Middle frontal gyrus (tissue), 1 donor: ENCODE data around the gene NCF2.
"Not testable (repeated sequence)": the region's sequence is repeated elsewhere in the genome, so short reads cannot be mapped to it uniquely, and the experiment has no call there.

ENCODE experiments used
- DNase-seq: peaks from one replicate; pipeline ENCODE4 v3.0.0-alpha.2; 2015; ENCODE audit warnings: low spot score; ENCODE audit errors: extremely low spot score

The NCF2 gene, protein sequence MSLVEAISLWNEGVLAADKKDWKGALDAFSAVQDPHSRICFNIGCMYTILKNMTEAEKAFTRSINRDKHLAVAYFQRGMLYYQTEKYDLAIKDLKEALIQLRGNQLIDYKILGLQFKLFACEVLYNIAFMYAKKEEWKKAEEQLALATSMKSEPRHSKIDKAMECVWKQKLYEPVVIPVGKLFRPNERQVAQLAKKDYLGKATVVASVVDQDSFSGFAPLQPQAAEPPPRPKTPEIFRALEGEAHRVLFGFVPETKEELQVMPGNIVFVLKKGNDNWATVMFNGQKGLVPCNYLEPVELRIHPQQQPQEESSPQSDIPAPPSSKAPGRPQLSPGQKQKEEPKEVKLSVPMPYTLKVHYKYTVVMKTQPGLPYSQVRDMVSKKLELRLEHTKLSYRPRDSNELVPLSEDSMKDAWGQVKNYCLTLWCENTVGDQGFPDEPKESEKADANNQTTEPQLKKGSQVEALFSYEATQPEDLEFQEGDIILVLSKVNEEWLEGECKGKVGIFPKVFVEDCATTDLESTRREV

DNA sequence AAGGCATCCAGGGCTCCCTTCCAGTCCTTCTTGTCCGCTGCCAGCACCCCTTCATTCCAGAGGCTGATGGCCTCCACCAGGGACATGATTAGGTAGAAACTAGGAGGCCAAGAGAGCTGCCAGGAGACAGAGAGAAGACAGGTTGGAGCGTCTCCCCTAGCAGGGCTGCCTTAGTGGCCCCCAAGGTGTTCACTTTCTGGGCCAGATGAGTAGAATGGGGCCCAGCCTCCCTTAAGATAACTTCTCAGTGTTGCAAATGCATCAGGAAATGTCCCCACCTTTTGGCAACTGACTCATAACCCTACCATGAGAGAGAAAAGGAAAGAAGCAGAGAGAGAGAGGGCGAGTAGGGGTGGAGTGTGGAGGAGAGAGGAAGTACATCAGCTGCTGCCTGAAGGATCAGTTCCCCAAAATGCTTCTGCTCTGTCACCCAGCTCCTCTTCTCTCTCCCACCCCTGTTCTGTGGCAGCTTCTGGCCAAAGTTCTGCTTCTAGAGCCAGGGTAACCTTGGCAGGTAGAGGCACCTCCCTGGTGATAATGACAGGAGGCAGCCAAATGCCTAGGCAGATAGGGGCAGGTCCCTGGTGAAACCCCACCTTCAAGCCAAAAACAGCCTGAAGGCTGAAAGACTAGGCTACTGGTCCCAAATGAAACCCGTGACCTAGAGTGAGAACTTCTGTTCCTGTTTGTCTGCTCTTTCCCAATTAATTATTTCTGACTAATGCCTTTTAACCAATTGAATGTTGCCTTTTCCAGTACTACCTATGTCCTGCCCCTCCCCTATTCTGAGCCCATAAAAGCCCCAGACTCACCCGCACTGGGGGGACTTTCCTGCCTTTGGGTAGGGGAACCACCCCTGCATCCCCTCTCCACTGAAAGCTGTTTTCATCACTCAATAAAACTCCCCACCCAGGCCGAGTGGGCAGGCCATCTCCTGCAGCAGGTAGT is at the start of gene NCF2:
NCF2 (minus strand) TSS at position 216 of the 948 bp plus-strand sequence; CDS start at position 86, 130 bp downstream.
- DNase-seq, result no peak

DNA sequence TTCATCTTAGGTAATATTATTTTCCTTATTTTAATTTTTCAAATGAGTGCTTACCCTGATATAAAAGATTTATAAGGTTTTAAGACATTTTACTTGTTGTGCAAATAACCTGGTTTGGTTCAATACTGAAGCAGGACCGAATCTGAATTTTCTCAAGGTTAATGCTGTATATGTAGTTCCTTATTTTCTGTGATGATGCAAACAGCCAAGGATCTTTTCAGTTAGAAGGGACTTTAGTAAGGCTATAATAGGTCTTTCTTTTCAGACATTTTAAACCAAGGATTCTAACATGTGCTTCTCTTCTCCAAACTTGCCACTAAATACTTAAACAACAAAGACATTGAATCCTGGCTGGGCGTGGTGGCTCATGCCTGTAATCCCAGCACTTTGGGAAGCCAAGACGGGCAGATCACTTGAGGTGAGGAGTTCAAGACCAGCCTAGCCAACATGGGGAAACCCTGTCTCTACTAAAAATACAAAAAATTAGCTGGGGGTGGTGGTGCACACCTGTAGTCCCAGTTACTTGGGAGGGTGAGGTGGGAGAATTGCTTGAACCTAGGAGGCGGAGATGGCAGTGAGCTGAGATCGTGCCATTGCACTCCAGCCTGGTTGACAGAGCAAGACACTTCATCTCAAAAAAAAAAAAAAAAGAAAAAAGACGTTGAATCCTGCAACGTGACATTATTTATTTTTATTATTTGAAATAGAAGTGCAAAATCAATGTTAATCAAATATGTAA is 48.6 kb upstream of the NCF2 start:
- DNase-seq, result no peak

DNA sequence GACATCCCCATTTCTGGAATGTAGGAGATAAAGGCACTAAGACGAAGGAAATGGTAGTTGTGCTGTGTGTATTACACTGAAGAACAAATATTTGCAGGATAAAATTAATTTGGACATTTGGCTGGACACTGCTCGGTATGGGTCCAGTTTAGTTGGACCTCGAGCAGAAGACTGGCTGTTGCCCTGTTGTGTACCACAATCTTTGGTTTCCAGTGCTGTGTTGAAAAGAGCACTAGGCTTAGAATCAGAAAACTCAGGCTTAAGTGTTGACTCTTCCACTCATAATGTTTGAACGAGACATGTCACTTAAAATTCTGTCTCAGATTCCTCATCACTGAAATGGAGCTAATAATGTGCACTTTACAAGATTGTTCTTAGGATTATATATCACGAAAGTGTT is 46.5 kb upstream of the NCF2 start:
- DNase-seq, result no peak

DNA sequence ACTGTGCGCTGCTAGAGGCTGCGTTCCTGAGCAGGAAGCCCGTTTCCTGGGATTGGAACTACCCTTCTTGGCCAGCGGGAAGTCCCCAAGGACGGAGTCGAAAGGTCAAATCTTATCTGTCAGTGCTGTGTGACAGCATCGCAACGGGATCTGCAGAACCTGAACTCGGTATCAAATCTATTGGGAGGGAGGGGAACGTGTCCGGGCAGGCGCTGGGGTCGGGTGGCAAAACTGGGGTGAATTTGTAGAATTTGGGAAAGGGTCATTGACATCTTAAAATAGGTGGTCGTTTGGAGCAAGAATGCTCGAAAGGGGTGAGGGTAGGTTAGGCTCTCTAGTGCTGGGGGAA is 46.0 kb upstream of the NCF2 start:
- DNase-seq, result no peak

DNA sequence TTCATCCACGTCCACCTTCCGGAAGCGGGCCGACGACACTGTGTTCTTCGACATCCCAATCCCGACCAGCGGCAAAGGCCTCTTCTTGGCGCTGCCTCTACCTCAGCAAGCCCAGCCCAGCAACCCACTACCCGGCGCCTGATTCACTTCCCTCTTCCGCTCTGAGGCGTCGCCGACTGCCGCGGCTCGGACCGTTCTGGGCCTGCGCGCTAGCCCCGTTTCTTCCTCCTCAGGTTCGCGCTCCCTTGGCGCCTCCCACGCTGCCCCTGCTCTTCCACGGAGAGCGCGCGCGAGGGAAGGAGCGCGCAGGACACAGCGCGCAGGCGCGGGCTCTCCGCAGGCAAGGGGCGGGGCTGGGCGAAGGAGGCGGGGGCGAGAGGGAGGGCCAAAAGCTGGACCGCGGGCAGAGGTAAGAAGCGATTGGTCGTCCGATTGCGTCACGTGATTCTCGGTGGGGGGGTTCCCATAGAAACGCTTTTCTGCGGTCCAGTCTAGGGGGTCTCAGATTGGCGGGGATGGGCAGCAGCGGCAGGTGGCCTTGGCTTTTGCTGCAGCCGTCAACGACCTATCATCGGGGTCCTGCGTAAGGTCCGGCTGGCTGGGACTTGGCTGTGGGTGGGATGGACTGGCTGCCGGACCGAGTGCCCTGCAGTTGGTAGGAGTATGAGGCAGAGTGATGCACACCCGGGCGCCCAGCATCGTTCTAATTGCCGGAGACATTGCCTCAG is 45.5 kb upstream of the NCF2 start, which contains the start of gene ARPC5:
ARPC5 (minus strand) TSS at position 178 of the 728 bp plus-strand sequence; CDS start at position 54, 124 bp downstream.
- peak; percentile 94 for DNase-seq

DNA sequence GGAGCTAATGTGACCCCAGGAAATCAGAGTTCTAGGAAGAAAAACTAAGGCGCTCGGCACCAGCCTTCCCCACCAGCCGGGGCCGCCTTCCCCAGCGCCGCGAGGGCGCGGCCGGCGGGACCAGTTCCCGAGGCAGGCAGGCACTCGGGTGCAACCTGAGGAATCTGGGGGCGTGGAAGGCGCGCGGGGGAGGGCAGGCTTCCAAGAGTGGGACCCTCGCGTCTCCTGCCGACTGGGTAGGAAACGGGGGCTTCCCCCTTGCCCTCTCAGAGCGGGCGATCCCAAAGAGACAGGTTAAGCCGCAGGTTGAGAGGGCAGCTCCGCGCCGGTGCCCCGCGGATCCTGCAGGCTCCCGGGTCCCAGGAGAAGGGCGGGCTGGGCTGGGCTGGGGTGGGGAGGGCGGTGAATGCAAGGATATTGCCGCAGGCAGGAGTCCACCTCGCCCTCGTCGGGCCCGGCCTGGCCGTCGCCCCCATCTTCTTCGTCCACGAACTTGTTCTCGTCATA is 44.9 kb upstream of the NCF2 start:
- no peak for DNase-seq

DNA sequence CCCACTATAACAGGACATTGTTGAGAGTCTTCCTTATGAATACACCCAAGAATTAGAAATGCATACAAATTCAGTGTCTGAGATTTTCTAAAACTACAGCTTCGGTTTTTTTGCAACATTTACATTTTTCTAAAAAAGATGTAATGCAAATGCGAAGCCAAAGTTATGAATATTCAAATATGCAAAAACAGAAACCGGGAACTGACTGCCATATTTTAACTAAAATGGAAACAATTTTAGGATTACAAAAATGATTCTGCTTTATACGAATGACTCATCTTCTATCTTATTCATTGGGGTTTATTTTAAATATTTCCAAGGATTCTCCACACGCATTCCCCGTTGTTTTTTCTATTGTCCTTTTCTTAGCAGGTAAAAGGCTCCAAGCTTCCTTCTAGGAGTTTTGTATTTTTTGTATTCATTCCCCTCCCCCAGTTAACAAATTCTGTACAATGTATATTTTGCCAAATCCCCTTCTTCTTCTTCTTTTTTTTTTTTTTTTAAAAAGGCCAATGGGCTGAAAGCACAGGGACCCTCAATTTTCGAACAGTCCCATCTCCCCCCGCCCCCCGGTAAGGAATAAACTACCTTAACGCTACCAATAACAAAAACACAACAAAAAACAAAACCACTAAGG is 44.3 kb upstream of the NCF2 start:
- DNase-seq, result no peak

DNA sequence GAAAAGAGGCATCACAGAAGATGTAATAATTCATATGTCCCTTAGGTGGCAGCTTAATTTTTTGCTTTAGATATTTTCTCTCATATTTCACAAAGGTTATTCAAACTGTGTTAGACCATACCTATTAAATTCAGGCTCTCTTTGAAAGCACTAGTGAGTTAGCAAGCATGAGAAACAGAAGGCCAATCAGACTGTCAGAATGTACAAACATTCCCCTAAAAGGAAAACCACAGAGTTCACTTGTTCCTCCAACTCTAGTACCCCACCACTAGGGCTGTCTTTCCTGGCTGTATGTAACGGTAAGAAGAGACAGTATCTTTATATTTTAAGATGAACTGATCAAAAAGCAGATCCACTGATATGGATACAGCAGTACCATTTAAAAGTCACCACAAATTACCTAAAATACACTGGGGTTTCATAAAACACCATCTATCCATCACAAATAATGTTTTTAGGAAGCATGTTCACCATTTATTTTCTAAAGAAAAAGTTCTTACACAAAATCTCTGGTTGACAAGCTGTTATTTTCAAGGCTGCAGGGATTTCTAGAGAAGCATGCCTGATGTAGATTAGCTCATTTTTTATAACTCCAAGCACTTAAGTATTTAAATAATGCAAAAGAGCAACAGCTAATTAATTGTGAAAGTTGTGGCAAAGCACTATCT is 43.6 kb upstream of the NCF2 start:
- DNase-seq, result peak; percentile 40

DNA sequence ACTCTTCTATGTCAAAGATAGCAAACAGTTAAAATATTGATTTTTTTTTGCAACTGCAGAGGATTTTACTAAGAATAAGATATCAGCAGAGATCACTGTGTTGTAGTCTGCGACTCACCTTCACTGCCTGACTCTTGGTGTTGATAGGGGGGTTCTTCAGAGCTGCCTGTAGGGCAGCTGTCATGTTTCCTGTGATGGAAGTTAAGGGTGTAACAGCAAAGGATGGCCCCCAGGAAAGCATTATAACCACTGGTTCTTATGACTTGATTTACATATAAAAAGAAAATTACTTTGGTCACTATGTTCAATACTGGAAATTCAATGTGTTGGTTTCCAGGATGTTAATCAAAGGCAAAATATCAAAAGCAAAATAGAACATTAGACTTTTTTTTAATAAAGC is 42.7 kb upstream of the NCF2 start:
- no peak for DNase-seq

DNA sequence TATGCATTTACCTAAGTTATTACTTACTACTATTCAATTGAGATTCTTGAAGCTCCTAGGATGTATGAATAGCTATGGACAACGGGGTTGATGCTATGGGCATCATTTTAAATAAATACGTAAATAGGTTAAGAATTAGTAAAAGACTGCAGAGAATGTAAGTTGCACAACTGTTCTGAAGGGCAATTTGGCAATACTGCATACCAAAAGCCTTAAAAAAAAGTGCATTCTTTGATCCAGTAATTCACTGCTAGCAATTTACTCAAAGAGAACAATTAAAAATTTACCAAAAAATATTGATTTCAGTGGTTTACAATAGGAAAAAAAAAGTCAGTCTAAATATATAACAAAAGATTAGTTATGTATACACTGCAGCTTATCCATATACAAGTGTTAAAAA is 41.9 kb upstream of the NCF2 start:
- DNase-seq, result no peak

DNA sequence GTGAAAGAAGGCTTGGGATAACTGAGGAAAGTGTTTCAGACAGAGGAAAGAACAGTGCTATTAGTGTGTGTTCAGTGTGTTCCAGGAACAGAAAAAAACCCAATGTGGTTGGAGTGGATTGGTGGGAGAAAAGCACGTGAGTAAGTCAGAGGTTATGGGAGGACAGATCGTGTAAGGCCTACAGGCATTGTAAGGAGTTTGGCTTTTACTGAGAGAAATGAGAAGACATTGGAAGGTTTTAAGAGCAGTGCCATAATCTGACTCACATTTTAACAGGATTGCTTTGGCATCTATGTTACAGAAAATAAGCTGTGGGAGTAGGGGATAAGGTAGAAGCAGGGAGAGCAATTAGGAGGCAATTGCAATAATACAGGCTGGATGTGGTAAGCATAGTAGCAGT is 40.5 kb upstream of the NCF2 start:
- DNase-seq, result no peak

DNA sequence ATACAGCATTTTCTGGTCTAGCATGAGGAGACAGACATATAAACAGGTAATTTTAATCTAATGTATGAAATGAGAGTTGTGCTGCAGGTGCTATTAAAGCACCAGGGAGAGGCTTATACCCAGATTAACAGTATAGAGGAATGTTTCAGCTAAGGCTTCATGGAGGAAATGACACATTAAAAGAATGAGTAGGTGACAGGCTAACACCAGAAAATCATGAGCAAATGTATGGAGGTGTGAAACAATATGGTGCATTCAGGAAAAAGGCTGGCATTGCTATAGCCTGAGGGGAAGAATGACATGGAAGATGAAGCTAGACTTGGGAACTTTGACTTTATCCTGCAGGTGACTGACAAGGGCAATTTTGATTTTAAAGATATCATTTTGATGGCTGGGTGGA is 38.3 kb upstream of the NCF2 start:
- DNase-seq, result no peak

DNA sequence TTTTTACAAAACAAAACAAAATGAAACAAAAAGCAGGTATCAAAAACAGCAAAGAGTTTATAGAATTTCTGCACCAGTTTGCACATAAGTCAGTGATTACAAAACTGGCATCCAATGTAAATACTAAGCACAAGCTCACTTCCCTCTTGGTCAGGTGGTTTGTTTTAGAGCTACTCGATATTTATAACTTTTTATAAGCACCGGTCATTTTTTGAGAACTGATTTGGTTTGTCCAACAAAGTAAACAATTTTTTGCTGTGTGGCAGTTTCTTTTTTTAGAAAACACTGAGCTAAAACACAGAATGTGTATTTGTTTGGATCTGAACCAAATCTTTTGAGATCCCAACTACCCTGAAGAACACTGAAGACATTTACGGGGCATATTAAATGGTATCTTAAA is 36.0 kb upstream of the NCF2 start:
- not testable (repeated sequence) for DNase-seq

DNA sequence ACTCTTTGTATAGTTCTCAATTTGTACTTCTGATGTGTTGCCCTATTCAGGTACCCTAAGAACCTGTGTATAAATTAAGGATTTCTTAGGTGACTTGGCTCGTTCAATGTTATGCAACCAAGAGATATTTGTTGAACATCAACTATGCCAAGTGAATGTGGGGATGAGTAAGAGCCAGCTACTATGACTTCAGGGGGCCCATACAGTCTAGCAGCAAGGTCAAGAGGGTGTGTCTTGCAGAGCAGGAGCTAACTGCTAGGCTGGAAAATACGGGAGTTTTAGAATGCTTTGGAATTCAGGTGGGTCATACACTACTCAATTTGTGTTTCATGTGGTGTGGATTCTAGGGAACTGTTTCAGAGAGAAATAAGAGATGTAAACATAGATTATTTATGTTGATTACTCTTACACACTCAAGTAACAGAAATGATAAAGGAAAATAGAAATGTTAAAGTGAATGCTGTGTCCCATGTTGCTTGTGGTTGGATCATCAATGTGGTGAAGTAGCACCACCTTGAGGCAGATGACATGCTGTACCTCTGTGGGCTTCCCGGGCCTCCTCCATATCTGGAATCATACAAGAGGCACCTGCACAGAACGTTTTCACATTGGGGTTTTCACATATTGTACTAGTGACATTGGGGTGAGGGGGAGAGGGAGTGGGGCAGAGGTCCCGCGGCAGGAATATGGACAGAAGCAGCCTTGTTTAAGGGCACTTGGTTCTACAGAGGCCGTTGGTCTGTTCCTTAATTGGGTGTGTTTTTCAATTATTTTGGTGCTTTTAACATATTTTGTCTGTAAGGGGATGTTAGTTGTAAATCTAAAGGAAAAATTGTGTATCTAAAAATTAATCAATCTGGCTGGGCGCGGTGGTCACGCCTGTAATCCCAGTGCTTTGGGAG is 32.9 kb upstream of the NCF2 start:
- DNase-seq, result peak; percentile 29

DNA sequence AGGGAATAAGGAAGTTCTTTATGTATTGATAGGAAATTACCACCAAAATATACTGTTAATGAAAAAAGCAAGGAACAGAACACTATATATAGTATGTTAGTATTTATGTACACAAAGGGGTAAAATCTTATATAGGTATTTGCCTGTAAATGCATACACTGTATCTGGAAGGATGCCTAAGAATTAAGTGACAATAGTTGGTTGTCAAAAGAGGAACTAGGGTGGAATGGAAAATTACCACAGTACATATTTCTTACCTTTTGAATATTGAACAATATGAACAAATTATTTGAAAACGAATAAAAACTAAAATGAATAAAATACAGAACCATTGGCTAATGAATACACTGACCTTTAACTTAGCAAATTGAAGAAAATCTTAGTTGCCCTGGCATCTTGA is 31.8 kb upstream of the NCF2 start:
- DNase-seq, result no peak

DNA sequence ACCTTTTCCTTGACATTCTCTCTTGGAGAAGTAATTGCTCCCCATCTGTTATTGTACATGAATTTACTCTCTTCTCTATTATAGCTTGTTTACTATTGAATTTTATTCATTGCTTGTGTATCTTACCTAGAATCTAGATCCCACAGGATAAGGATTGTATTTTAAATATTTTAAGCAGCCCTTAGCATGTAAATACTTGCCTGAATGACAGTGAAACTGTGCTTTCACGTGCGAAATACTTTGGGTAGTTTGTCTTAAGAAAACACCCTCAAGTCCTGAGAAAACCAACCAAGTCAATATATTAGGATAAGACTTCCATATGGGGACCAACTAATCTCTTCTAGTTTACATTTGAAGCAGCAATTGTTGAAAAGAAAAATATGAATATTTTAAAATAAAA is 30.1 kb upstream of the NCF2 start:
- DNase-seq, result no peak

DNA sequence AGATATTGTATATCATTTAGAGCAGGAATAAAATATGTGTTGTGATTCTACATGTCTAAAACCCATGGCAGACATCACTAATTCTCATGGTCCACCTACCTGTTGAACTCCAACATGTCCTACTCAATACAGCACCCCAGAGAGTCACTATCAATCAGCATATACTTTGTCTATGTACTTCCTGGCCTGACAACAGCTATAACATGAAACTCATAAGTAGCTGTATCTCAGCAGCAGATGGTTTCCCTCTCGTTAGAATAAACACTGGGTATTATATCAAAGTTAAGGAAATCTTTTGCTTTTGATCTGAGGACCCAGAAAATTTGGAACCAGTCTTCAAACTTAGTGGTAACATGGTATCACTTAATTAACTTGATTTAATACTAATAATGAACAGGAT is 29.5 kb upstream of the NCF2 start:
- no peak for DNase-seq

DNA sequence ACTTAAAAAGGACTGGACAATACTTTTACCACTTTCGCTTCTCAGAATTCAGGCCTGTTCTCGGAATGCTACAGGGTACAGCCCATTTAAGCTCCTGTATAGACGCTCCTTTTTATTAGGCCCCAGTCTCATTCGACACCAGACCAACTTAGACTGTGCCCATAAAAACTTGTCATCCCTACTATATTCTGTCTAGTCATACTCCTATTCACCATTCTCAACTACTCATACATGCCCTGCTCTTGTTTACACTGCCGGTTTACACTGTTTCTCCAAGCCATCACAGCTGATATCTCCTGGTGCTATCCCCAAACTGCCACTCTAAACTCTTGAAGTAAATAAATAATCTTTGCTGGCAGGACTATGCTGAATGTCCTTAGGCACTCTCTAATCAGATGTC is 27.9 kb upstream of the NCF2 start:
- DNase-seq, result not testable (repeated sequence)
